Right renal cortex interstitium (tissue), 3 donors: ENCODE data around the gene TEDDM1. TPM values are rescaled to one million over a fixed set of nuclear protein-coding genes. Genes with fewer than 3 reads are reported as not detected.
A peak's percentile ranks its signal among the peaks of the same experiment; 100 is the strongest.

ENCODE experiments used
- DNase-seq, 3 donors: peaks; one replicate each; pipeline ENCODE4 v3.0.0-alpha.2; 2013; ENCODE audit warnings: low read depth in 3 of 3, low spot score in 2 of 3
- polyA plus RNA-seq, 3 donors: library from polyadenylated mRNA; unstranded; fragments of 120-200 nt; gene quantifications; one replicate each; pipeline ENCODE4 v1.2.1, GENCODE V29; 2013; ENCODE audit not compliant: insufficient read length in 3 of 3

TEDDM1 gene
- polyA plus RNA-seq, 3 donors, result 0.08 to 0.11 TPM; not detected in 1

- DNase-seq, result no peak
Observed at GRCh38 chr1:182408435-182409075, 8.1 kb upstream of the TEDDM1 start.

GRCh38 chr1:182407724-182408123 lies 7.3 kb upstream of the TEDDM1 start:
- no peak for DNase-seq

- DNase-seq, result no peak
Observed at GRCh38 chr1:182406012-182406411, 5.5 kb upstream of the TEDDM1 start.

GRCh38 chr1:182405578-182405977 lies 5.1 kb upstream of the TEDDM1 start:
- no peak for DNase-seq

GRCh38 chr1:182404781-182405180 lies 4.3 kb upstream of the TEDDM1 start:
- no peak for DNase-seq

- DNase-seq, result no peak
Observed at GRCh38 chr1:182397653-182398393, 2.6 kb downstream of the TEDDM1 start.

- no peak for DNase-seq
Observed at GRCh38 chr1:182395906-182396305, 4.6 kb downstream of the TEDDM1 start.

- DNase-seq, result no peak
Observed at GRCh38 chr1:182394055-182394775, 6.3 kb downstream of the TEDDM1 start.

- peak in 2 of 3 donors; percentile 24 to 60 for DNase-seq
Observed at GRCh38 chr1:182392050-182393028, 8.1 kb downstream of the TEDDM1 start.

- peak; percentile 69 to 92 (median 91) for DNase-seq
Observed at GRCh38 chr1:182391362-182392049, 9.0 kb downstream of the TEDDM1 start, which contains the start of gene GLUL. GLUL (minus strand) TSS chr1:182391790; CDS start chr1:182388737, 3,053 bp downstream.

- no peak for DNase-seq
Observed at GRCh38 chr1:182391028-182391361, 9.5 kb downstream of the TEDDM1 start.

GRCh38 chr1:182389619-182390047 lies 10.8 kb downstream of the TEDDM1 start:
- no peak for DNase-seq

GRCh38 chr1:182388392-182389134 lies 11.9 kb downstream of the TEDDM1 start:
- no peak for DNase-seq

- DNase-seq, result no peak
Observed at GRCh38 chr1:182387566-182387965, 12.9 kb downstream of the TEDDM1 start.

GRCh38 chr1:182386980-182387379 lies 13.5 kb downstream of the TEDDM1 start:
- DNase-seq, result no peak

- no peak for DNase-seq
Observed at GRCh38 chr1:182385885-182386853, 14.3 kb downstream of the TEDDM1 start.

- no peak for DNase-seq
Observed at GRCh38 chr1:182384387-182384960, 16.0 kb downstream of the TEDDM1 start.

GRCh38 chr1:182383934-182384333 lies 16.5 kb downstream of the TEDDM1 start:
- no peak for DNase-seq
